Activated naive CD4-positive, alpha-beta T cell treated with anti-CD3 and anti-CD28 coated beads, Interleukin-2, amount 50 U/mL, for 72 hours (primary cell): ENCODE data around the gene PPFIA2. TPM values are rescaled to one million over a fixed set of nuclear protein-coding genes. Genes with fewer than 3 reads are reported as not detected.

Experiments
- ATAC-seq, 2 donors: fragments of 150-1000 bp; cut with Tn5 transposase; 2 replicates each; pipeline ENCODE4 v1.10.0; 2021; ENCODE audit warnings: mild to moderate bottlenecking in 2 of 2, moderate library complexity in 2 of 2
- DNase-seq, 2 donors: peaks; one replicate each; pipeline ENCODE4 v3.0.0; 2021 to 2022; ENCODE audit warnings: low spot score in 2 of 2
- H3K27ac Mint-ChIP-seq, 2 donors: one replicate each; pipeline ENCODE4 v1.8.0; 2022; ENCODE audit warnings: mild to moderate bottlenecking in 2 of 2, mixed read lengths in 2 of 2
- H3K36me3 Mint-ChIP-seq, 2 donors: one replicate each; pipeline ENCODE4 v1.8.0; 2022; ENCODE audit warnings: mixed read lengths in 2 of 2
- H3K9me3 Mint-ChIP-seq, 2 donors: one replicate each; pipeline ENCODE4 v1.8.0; 2022; ENCODE audit warnings: mixed read lengths in 2 of 2
- total RNA-seq, 2 donors: library from RNA; stranded (reverse); gene quantifications; one replicate each; pipeline ENCODE4 v1.2.3, GENCODE V29; 2022

Gene PPFIA2
- total RNA-seq, 2 donors from 2014 or later = not detected

GRCh38 chr12:81360916-81361315 is 398.2 kb downstream of the PPFIA2 start:
- Mint-ChIP-seq H3K27ac (no peak overlapping the region), H3K9me3 (peaks cover 0 to 3% of the 10 kb centered on the region in 2 donors), H3K36me3 (no peaks in the 10 kb centered on the region)
- no peak for DNase-seq
- no peak for ATAC-seq

GRCh38 chr12:81359736-81360135 is 399.4 kb downstream of the PPFIA2 start:
- H3K27ac Mint-ChIP-seq = no peak overlapping the region
- ATAC-seq = no peak
- peaks cover 0 to 3% of the 10 kb centered on the region in 2 donors for H3K9me3 Mint-ChIP-seq
- H3K36me3 Mint-ChIP-seq = no peaks in the 10 kb centered on the region
- DNase-seq = no peak

DNA sequence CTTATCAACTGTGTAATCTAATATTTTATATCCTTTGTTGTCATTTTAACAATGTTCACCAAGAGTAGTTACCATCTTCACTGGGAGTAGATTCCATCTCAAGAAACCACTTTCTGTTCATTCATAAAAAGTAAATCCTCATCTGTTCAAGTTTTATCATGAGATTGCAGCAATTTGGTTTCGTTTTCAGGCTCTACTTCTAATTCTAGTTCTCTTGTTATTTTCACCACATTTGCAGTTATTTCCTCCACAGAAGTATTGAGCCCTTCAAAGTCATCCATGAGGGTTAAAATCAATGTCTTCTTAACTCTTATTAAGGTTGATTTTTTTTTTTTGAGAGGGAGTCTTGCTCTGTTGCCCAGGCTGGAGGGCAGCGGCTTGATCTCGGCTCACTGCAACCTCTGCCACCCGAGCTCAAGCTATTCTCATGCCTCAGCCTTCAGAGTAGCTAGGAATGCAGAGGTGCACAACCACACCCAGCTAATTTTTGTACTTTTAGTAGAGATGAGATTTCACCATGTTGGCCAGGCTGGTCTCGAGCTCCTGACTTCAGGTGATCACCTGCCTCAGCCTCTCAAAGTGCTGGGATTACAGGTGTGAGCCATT is 404.7 kb downstream of the PPFIA2 start:
- ATAC-seq (no peak), DNase-seq (no peak)
- peaks cover 5 to 6% of the 10 kb centered on the region in 2 donors for H3K9me3 Mint-ChIP-seq
- H3K36me3 Mint-ChIP-seq = no peaks in the 10 kb centered on the region
- no peak overlapping the region for H3K27ac Mint-ChIP-seq

- H3K9me3 Mint-ChIP-seq = peaks cover 5 to 10% of the 10 kb centered on the region in 2 donors
- DNase-seq = no peak
- no peaks in the 10 kb centered on the region for H3K36me3 Mint-ChIP-seq
- no peak for ATAC-seq
- H3K27ac Mint-ChIP-seq = no peak overlapping the region
Observed at GRCh38 chr12:81350309-81350708, 408.8 kb downstream of the PPFIA2 start.

DNA sequence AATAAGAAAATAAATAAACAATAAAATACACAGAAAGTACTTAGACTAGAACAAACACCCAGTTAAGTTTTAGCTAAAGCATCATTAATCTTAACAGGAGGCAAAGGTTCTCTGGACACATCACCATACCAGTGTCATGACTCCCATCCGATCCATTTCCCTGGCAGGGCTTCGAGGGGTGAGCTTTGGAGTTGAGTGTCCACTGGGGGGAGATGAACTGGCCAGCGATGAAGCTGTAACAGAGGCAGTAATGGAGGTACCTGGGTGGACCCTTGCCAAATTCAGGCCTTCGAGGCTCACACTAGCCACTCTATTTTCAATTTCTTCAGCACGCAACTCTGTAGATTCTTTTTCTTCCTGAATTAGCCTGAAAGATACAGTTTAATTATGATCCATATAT is 411.7 kb downstream of the PPFIA2 start:
- peaks cover 5 to 10% of the 10 kb centered on the region in 2 donors for H3K9me3 Mint-ChIP-seq
- H3K27ac Mint-ChIP-seq = no peak overlapping the region
- H3K36me3 Mint-ChIP-seq = no peaks in the 10 kb centered on the region
- ATAC-seq = no peak
- no peak for DNase-seq

DNA sequence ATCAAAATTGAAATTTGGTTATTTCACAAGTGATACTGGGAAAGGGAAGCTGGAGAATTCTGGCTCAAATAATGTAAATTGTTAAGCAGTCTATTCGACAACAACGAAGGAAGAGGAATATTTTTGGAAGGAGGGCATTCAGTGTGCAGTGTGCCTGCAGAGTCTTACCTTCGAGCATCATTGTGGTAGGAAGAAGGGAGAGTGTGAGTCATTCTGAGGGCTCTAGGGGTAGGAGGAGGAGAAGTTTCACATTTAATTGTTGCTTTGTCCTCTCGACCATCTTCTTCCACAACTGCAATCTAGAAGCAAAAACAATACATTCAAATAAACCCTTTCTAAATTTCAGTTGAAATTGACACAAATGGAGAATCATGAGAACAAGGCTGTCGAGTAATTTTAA is 418.2 kb downstream of the PPFIA2 start:
- no peak for ATAC-seq
- H3K9me3 Mint-ChIP-seq = no peaks in the 10 kb centered on the region
- no peaks in the 10 kb centered on the region for H3K36me3 Mint-ChIP-seq
- H3K27ac Mint-ChIP-seq = no peak overlapping the region
- no peak for DNase-seq

DNA sequence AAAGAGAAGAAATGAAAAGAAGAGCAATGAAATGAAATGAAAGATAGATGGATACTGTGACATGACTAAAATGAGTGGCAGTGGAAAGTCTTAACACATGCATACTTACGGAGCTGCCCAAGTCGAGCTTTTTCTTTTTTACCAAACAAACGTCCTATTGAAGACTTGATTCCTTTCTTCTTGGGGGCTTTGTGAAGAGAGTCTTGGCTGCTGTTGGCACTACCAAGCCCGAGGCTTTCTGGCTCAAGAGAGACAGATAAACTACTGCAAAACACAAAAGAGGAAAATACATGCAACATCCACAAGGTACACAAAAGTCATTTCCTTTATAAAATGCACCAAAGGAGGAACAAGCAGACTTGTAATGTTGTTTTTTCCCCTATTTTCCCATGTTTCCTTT is 420.1 kb downstream of the PPFIA2 start:
- ATAC-seq (no peak), DNase-seq (no peak)
- H3K36me3 Mint-ChIP-seq = no peaks in the 10 kb centered on the region
- H3K27ac Mint-ChIP-seq = no peak overlapping the region
- H3K9me3 Mint-ChIP-seq = peaks cover 5 to 7% of the 10 kb centered on the region in 2 donors

- H3K36me3 Mint-ChIP-seq = no peaks in the 10 kb centered on the region
- peaks cover 5 to 7% of the 10 kb centered on the region in 2 donors for H3K9me3 Mint-ChIP-seq
- ATAC-seq (no peak), DNase-seq (no peak)
- no peak overlapping the region for H3K27ac Mint-ChIP-seq
Observed at GRCh38 chr12:81337886-81338285, 421.3 kb downstream of the PPFIA2 start.

- peaks cover 12 to 13% of the 10 kb centered on the region in 2 donors for H3K9me3 Mint-ChIP-seq
- DNase-seq (no peak), ATAC-seq (no peak)
- H3K27ac Mint-ChIP-seq = no peak overlapping the region
- H3K36me3 Mint-ChIP-seq = no peaks in the 10 kb centered on the region
Observed at GRCh38 chr12:81333812-81334211, 425.3 kb downstream of the PPFIA2 start.

DNA sequence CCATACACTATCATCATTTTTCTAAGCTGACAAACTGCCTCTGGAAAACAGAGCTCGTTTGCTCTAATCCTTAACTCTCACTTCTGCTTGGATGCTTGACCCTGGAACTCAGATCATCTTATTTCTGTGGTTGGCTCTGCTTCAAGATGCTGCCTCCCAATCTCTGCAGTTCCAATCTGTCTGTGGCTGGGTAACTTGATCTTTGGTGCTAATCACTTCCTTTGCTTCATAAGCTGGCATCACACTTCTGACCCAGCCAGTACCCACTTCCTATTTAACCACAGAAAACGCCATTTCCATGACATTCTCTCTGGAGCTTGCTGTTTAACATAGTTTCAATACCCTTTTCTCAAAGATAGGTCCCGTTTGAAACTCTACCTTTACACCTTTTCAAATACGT is 427.1 kb downstream of the PPFIA2 start:
- Mint-ChIP-seq H3K9me3 (peaks cover 12 to 13% of the 10 kb centered on the region in 2 donors), H3K27ac (no peak overlapping the region)
- no peak for DNase-seq

DNA sequence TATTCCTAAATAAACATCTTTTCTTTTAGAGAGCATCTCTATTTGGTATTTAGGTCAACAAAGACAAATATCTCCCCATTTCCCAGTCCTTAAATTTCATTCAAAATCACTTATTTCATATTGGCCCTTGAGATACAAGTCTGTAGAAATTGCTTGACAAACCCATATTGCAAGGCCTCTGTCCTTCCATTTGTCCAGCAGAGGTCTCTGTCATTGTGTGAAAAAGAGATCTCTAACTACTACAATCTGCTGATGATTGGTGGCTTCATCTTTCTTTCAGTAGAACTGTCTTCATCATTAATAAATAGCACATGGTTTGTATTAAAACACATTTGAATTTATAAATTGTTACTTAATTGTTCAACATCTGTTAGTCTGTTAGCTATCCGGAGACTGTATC is 428.7 kb downstream of the PPFIA2 start:
- ATAC-seq (no peak), DNase-seq (no peak)
- no peak overlapping the region for H3K27ac Mint-ChIP-seq
- peaks cover 12 to 13% of the 10 kb centered on the region in 2 donors for H3K9me3 Mint-ChIP-seq
- H3K36me3 Mint-ChIP-seq = no peaks in the 10 kb centered on the region

More for the DNA sequence above, 427.1 kb downstream of the PPFIA2 start:
- ATAC-seq = no peak
- no peaks in the 10 kb centered on the region for H3K36me3 Mint-ChIP-seq

DNA sequence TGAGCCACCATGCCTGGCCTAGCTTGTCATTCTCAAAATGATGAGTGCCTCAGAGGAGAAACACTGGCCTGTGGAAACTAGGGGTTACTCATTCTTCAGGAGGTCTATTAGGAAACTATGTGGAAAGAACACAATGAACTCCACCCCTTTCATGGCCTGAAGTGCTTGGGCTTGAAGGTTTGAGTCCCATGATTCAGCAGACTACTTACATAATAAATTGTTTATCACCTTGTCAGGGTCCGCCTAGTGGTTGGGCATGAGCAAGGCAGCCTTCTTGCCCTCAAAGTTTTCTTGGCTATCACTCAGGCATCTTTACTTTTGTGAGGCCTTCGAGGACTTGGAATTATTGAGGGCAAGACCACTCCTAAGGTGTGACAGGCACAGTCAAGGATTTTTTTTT is 430.1 kb downstream of the PPFIA2 start:
- no peak overlapping the region for H3K27ac Mint-ChIP-seq
- H3K9me3 Mint-ChIP-seq = peaks cover 4 to 8% of the 10 kb centered on the region in 2 donors
- ATAC-seq = no peak
- DNase-seq = no peak
- H3K36me3 Mint-ChIP-seq = no peaks in the 10 kb centered on the region

- H3K36me3 Mint-ChIP-seq = no peaks in the 10 kb centered on the region
- H3K27ac Mint-ChIP-seq = no peak overlapping the region
- DNase-seq = no peak
Observed at GRCh38 chr12:81327425-81327824, 431.7 kb downstream of the PPFIA2 start.

GRCh38 chr12:81325086-81325485 is 434.1 kb downstream of the PPFIA2 start:
- peaks cover 0 to 8% of the 10 kb centered on the region in 2 donors for H3K9me3 Mint-ChIP-seq
- ATAC-seq = no peak
- no peak for DNase-seq
- H3K27ac Mint-ChIP-seq = no peak overlapping the region
- no peaks in the 10 kb centered on the region for H3K36me3 Mint-ChIP-seq

More at GRCh38 chr12:81327425-81327824, 431.7 kb downstream of the PPFIA2 start:
- no peak for ATAC-seq
- H3K9me3 Mint-ChIP-seq = peaks cover 6 to 8% of the 10 kb centered on the region in 2 donors

- no peak overlapping the region for H3K27ac Mint-ChIP-seq
- ATAC-seq = no peak
- peaks cover 5 to 6% of the 10 kb centered on the region in 2 donors for H3K9me3 Mint-ChIP-seq
- H3K36me3 Mint-ChIP-seq = no peaks in the 10 kb centered on the region
- DNase-seq = no peak
Observed at GRCh38 chr12:81314903-81315531, 444.1 kb downstream of the PPFIA2 start.

DNA sequence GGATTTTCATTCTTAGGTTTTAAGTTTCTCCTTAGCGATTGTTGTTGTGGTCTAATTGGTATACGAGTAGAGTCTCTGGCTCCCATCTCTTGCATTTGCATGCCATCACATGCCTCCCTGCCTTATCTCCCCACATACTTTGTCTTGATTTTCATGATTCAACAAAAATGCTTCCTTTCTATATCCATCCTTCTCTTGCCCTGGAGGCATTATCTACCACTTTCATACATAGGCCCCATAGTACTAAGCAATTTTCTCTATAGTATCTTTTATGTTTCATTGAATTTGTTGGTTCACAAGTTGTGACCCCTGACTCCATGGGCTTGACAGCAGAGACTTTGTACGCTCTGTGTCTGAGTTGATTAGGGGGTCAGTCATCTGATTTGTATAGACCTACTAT is 455.2 kb downstream of the PPFIA2 start:
- Mint-ChIP-seq H3K36me3 (no peaks in the 10 kb centered on the region), H3K9me3 (peaks cover 11 to 16% of the 10 kb centered on the region in 2 donors), H3K27ac (no peak overlapping the region)
- DNase-seq (no peak), ATAC-seq (no peak)

DNA sequence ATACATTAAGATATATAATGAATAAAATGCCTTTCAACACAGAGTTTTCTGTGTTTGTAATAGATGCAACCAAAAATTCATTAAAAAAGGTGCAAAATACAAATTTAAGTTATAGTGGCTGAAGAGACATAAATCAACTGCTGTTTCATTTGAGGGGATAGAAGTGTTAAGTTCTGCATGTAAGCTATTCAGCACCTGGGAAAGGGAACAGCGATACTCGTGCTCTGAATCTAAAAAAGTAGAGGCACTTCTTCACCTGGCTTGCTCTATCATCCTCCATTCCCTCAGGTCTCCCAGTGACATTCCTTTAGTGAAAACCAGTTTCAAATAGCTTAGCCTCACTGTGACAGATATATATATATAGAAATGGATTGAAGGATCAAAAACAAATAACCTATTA is 458.7 kb downstream of the PPFIA2 start:
- H3K9me3 Mint-ChIP-seq = peaks cover 5 to 11% of the 10 kb centered on the region in 2 donors
- no peak for ATAC-seq
- no peaks in the 10 kb centered on the region for H3K36me3 Mint-ChIP-seq
- no peak for DNase-seq
- H3K27ac Mint-ChIP-seq = no peak overlapping the region

DNA sequence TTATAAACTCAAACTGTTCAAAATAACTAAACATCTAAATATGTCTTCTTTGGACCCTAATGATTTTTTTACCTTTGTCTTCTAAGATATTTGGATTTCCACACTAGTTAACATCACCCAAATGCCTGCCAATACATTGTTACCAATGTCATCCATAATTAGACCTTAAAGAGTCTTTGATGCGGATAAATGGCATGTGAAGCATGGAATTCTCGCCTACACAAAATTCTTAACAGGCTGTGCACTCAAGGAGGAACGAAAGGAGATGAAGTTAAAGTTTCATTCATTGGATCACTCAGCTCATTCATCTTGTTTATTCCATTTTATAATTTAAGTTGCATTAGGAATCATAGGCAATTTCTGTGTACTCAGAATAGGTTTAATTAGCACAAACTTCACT is 461.5 kb downstream of the PPFIA2 start:
- DNase-seq (no peak), ATAC-seq (no peak)
- Mint-ChIP-seq H3K27ac (no peak overlapping the region), H3K36me3 (no peaks in the 10 kb centered on the region), H3K9me3 (peaks cover 6 to 9% of the 10 kb centered on the region in 2 donors)
